H9 (cell line): Measurements from ENCODE around the gene ZNF423. TPM values are rescaled to one million over a fixed set of nuclear protein-coding genes. Genes with fewer than 3 reads are reported as not detected.

Source experiments
- DNase-seq: peaks from one replicate; pipeline ENCODE4 v3.0.0-alpha.2; 2017
- H2AFZ ChIP-seq: one replicate; pipeline ENCODE4 v1.6.1; 2013; ENCODE audit warnings: mild to moderate bottlenecking, low read length, control low read depth, moderate library complexity
- H2AK5ac ChIP-seq: 2 replicates; pipeline ENCODE4 v1.6.1; 2013; ENCODE audit warnings: low read length, control low read depth, mixed read lengths; ENCODE audit not compliant: insufficient read length
- H2BK120ac ChIP-seq: one replicate; pipeline ENCODE4 v1.6.1; 2013; ENCODE audit warnings: low read depth, mild to moderate bottlenecking, low read length, control low read depth, inconsistent platforms; ENCODE audit not compliant: poor library complexity, severe bottlenecking
- H2BK12ac ChIP-seq: 2 replicates; pipeline ENCODE4 v1.6.1; 2013; ENCODE audit warnings: low read length, control low read depth, mixed read lengths, low read depth; ENCODE audit not compliant: insufficient read length
- H2BK15ac ChIP-seq: 2 replicates; pipeline ENCODE4 v1.6.1; 2013; ENCODE audit warnings: low read depth, low read length, control low read depth
- H2BK20ac ChIP-seq: one replicate; pipeline ENCODE4 v1.6.1; 2013; ENCODE audit warnings: low read depth, mild to moderate bottlenecking, low read length, control low read depth, inconsistent platforms; ENCODE audit not compliant: poor library complexity, severe bottlenecking
- H2BK5ac ChIP-seq: 2 replicates; pipeline ENCODE4 v1.6.1; 2013; ENCODE audit warnings: low read length, control low read depth, mixed read lengths; ENCODE audit not compliant: insufficient read length
- H3K14ac ChIP-seq: 2 replicates; pipeline ENCODE4 v1.6.1; 2013; ENCODE audit warnings: low read length, control low read depth; ENCODE audit not compliant: insufficient read depth
- H3K18ac ChIP-seq: 2 replicates; pipeline ENCODE4 v1.6.1; 2013; ENCODE audit warnings: low read depth, mild to moderate bottlenecking, mixed read lengths, low read length, control low read depth; ENCODE audit not compliant: insufficient read length
- H3K23ac ChIP-seq: 2 replicates; pipeline ENCODE4 v1.6.1; 2013; ENCODE audit warnings: low read length, control low read depth, mixed read lengths, low read depth; ENCODE audit not compliant: insufficient read length
- H3K23me2 ChIP-seq: 2 replicates; pipeline ENCODE4 v1.6.1; 2013; ENCODE audit warnings: low read depth, mild to moderate bottlenecking, mixed read lengths, low read length, control low read depth; ENCODE audit not compliant: insufficient read length, poor library complexity, severe bottlenecking
- H3K27ac ChIP-seq: 2 replicates; pipeline ENCODE4 v1.5.1; 2013; ENCODE audit warnings: low read length, control low read depth, mixed read lengths, low read depth; ENCODE audit not compliant: insufficient read length
- H3K27me3 ChIP-seq: 2 replicates; pipeline ENCODE4 v1.6.1; 2013; ENCODE audit warnings: low read length, control low read depth, inconsistent platforms; ENCODE audit not compliant: insufficient read depth
- H3K4ac ChIP-seq: 2 replicates; pipeline ENCODE4 v1.6.1; 2013; ENCODE audit warnings: low read depth, mild to moderate bottlenecking, control low read depth, inconsistent platforms, low read length, moderate library complexity
- H3K4me1 ChIP-seq: 2 replicates; pipeline ENCODE4 v1.6.1; 2013; ENCODE audit warnings: low read length, control low read depth, inconsistent platforms; ENCODE audit not compliant: insufficient read depth
- H3K4me2 ChIP-seq: 2 replicates; pipeline ENCODE4 v1.6.1; 2013; ENCODE audit warnings: low read length, control low read depth, mixed read lengths; ENCODE audit not compliant: insufficient read length, insufficient read depth
- H3K56ac ChIP-seq: 2 replicates; pipeline ENCODE4 v1.6.1; 2013; ENCODE audit warnings: low read depth, mild to moderate bottlenecking, mixed read lengths, low read length, control low read depth; ENCODE audit not compliant: insufficient read length
- H3K79me1 ChIP-seq: 2 replicates; pipeline ENCODE4 v1.6.1; 2013; ENCODE audit warnings: low read depth, mild to moderate bottlenecking, moderate library complexity, low read length, control low read depth, inconsistent platforms; ENCODE audit not compliant: insufficient read depth, poor library complexity, severe bottlenecking
- H3K79me2 ChIP-seq: 2 replicates; pipeline ENCODE4 v1.6.1; 2013; ENCODE audit warnings: low read length, control low read depth, inconsistent platforms; ENCODE audit not compliant: insufficient read depth
- H3K9ac ChIP-seq: 2 replicates; pipeline ENCODE4 v1.6.1; 2013; ENCODE audit warnings: low read length, control low read depth, mixed read lengths; ENCODE audit not compliant: insufficient read length; ENCODE audit errors: extremely low read depth
- H3K9me3 ChIP-seq: one replicate; pipeline ENCODE4 v1.6.1; 2013; ENCODE audit warnings: low read depth, low read length, inconsistent platforms; ENCODE audit not compliant: control insufficient read depth
- H3T11ph ChIP-seq: one replicate; pipeline ENCODE4 v1.6.1; 2013; ENCODE audit warnings: mild to moderate bottlenecking, low read length, control low read depth, inconsistent platforms
- H4K20me1 ChIP-seq: one replicate; pipeline ENCODE4 v1.6.1; 2013; ENCODE audit not compliant: control insufficient read depth, insufficient read length, insufficient read depth
- H4K5ac ChIP-seq: 2 replicates; pipeline ENCODE4 v1.6.1; 2013; ENCODE audit warnings: low read depth, mild to moderate bottlenecking, mixed read lengths, low read length, control low read depth; ENCODE audit not compliant: insufficient read length
- H4K8ac ChIP-seq: replicated peaks from 2 replicates; pipeline ENCODE4 v1.6.1; 2013; ENCODE audit warnings: low read length, control low read depth, mixed read lengths, low read depth; ENCODE audit not compliant: insufficient read length
- H4K91ac ChIP-seq: 2 replicates; pipeline ENCODE4 v1.6.1; 2013; ENCODE audit warnings: low read depth, mild to moderate bottlenecking, moderate library complexity, mixed read lengths, low read length, control low read depth; ENCODE audit not compliant: insufficient read length
- H3K27ac Mint-ChIP-seq, 3 experiments: 2 replicates in 2 of 3; 3 replicates in 1 of 3; pipeline ENCODE4 v1.8.0; 2020 to 2021; ENCODE audit warnings: mixed read lengths in 3 of 3, mild to moderate bottlenecking in 1 of 3, moderate library complexity in 1 of 3
- H3K27me3 Mint-ChIP-seq: 2 replicates; pipeline ENCODE4 v1.8.0; 2021; ENCODE audit warnings: low read depth, mild to moderate bottlenecking, moderate library complexity, mixed read lengths
- H3K36me3 Mint-ChIP-seq, 3 experiments: 2 replicates in 2 of 3; 3 replicates in 1 of 3; pipeline ENCODE4 v1.8.0; 2020 to 2021; ENCODE audit warnings: low read depth in 3 of 3, mixed read lengths in 3 of 3; ENCODE audit not compliant: insufficient read depth in 1 of 3
- H3K4me1 Mint-ChIP-seq, 2 experiments: 2 replicates each; pipeline ENCODE4 v1.8.0; 2020; ENCODE audit warnings: mixed read lengths in 2 of 2
- H3K4me3 Mint-ChIP-seq, 2 experiments: 2 replicates in 1 of 2; 3 replicates in 1 of 2; pipeline ENCODE4 v1.8.0; 2020 to 2021; ENCODE audit warnings: mild to moderate bottlenecking in 2 of 2, mixed read lengths in 2 of 2, moderate library complexity in 1 of 2
- H3K9me3 Mint-ChIP-seq, 2 experiments: 2 replicates in 1 of 2; 3 replicates in 1 of 2; pipeline ENCODE4 v1.8.0; 2020; ENCODE audit warnings: mild to moderate bottlenecking in 2 of 2, mixed read lengths in 2 of 2, moderate library complexity in 1 of 2
- WGBS: extraction: QIAGEN DNeasy Blood & Tissue Kit; methylation state at CpG from one replicate; pipeline ENCODE4 v1.1.7; 2013; ENCODE audit warnings: missing lambda C conversion rate, low lambda C conversion rate, mixed read lengths; ENCODE audit not compliant: insufficient read length; ENCODE audit errors: extremely low coverage; 5-methylcytosine and 5-hydroxymethylcytosine counted together
- total RNA-seq: library from RNA; stranded (reverse); gene quantifications from 2 replicates; pipeline ENCODE4 v1.2.1, GENCODE V29; 2021
- TF ChIP-seq, protein P1 (sequence below): fragments of 200-600 bp; sonication (generic); conservative IDR thresholded peaks from 3 replicates; pipeline ENCODE4 v1.8.0; 2021; ENCODE audit warnings: antibody characterized with exemption, mild to moderate bottlenecking

The ZNF423 gene
- total RNA-seq, 1 experiment from 2014 or later = 51.5 TPM

DNA sequence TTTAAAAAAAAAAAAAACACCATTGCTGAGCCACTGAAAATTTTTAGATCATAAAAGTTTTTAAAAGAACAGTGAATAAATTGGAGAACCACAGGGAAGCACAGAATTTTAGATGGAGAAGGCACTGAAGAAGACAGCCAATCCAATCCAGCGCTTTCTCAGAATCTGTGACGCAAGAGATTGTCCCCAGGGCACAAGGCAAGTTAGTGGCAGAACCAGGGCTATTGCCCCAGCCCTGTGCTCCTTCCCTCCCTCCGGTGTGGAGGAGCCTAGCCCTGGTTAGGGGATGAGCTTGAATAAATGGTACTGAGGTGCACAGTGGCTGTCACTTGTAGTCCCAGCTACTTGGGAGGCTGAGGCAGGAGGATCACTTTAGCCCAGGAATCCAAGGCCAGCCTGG is 108.3 kb downstream of the ZNF423 start:
- H2AK5ac ChIP-seq = no peak overlapping the region
- H2BK5ac ChIP-seq = no peak overlapping the region
- H3K79me1 ChIP-seq = no peaks in the 10 kb centered on the region
- H3K9me3 Mint-ChIP-seq = no peaks in the 10 kb centered on the region
- H3K4me3 Mint-ChIP-seq = no peak overlapping the region
- H3K27me3 Mint-ChIP-seq = no peaks in the 10 kb centered on the region; the same call in 1 of the 2 replicates
- no peaks in the 10 kb centered on the region for H3K27me3 ChIP-seq
- no peak overlapping the region for H3K27ac Mint-ChIP-seq
- peaks cover 45 to 56% of the 10 kb centered on the region in 2 experiments for H3K4me1 Mint-ChIP-seq
- peaks cover 0 to 4% (median 0%) of the 10 kb centered on the region in 3 experiments; a peak in 1 of 7 replicates for H3K36me3 Mint-ChIP-seq
- H2BK20ac ChIP-seq = no peak overlapping the region
- no peak overlapping the region for H3K23ac ChIP-seq
- H3K9ac ChIP-seq = no peak overlapping the region
- H3K4me1 ChIP-seq = peaks cover 7% of the 10 kb centered on the region; the same call in 1 of the 2 replicates
- H3K56ac ChIP-seq = no peak overlapping the region
- H3K4me2 ChIP-seq = no peak overlapping the region
- no peaks in the 10 kb centered on the region for H3K9me3 ChIP-seq
- H3K27ac ChIP-seq = no peak overlapping the region
- H3K14ac ChIP-seq = no peak overlapping the region
- no peak overlapping the region for H4K91ac ChIP-seq
- H3K4ac ChIP-seq = no peak overlapping the region
- no peaks in the 10 kb centered on the region for H3K23me2 ChIP-seq
- H3T11ph ChIP-seq = no peak overlapping the region
- H2BK15ac ChIP-seq = no peak overlapping the region
- no peaks in the 10 kb centered on the region for H4K20me1 ChIP-seq
- H2BK120ac ChIP-seq = no peak overlapping the region
- no peaks in the 10 kb centered on the region; the same call in 1 of the 2 replicates for H3K79me2 ChIP-seq
- H4K8ac ChIP-seq = no peak overlapping the region
- no peak overlapping the region for H2AFZ ChIP-seq
- TF ChIP-seq, protein P1, sequence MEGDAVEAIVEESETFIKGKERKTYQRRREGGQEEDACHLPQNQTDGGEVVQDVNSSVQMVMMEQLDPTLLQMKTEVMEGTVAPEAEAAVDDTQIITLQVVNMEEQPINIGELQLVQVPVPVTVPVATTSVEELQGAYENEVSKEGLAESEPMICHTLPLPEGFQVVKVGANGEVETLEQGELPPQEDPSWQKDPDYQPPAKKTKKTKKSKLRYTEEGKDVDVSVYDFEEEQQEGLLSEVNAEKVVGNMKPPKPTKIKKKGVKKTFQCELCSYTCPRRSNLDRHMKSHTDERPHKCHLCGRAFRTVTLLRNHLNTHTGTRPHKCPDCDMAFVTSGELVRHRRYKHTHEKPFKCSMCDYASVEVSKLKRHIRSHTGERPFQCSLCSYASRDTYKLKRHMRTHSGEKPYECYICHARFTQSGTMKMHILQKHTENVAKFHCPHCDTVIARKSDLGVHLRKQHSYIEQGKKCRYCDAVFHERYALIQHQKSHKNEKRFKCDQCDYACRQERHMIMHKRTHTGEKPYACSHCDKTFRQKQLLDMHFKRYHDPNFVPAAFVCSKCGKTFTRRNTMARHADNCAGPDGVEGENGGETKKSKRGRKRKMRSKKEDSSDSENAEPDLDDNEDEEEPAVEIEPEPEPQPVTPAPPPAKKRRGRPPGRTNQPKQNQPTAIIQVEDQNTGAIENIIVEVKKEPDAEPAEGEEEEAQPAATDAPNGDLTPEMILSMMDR = no peak
- no peak overlapping the region for H3K18ac ChIP-seq
- WGBS = no CpG with 5 or more reads among the region's 3 CpGs
- no peak for DNase-seq
- H4K5ac ChIP-seq = no peak overlapping the region
- no peak overlapping the region for H2BK12ac ChIP-seq
